GM12873 (cell line): ENCODE results near the gene EYA2.

Source experiments
- TF ChIP-seq, protein P1 (sequence below): IDR thresholded peaks from 2 replicates; pipeline ENCODE4 v1.5.1; 2012; ENCODE audit warnings: low read depth, mild to moderate bottlenecking, moderate library complexity, low read length, control low read depth; ENCODE audit not compliant: insufficient read depth; ENCODE audit errors: missing control alignments

The EYA2 gene

DNA sequence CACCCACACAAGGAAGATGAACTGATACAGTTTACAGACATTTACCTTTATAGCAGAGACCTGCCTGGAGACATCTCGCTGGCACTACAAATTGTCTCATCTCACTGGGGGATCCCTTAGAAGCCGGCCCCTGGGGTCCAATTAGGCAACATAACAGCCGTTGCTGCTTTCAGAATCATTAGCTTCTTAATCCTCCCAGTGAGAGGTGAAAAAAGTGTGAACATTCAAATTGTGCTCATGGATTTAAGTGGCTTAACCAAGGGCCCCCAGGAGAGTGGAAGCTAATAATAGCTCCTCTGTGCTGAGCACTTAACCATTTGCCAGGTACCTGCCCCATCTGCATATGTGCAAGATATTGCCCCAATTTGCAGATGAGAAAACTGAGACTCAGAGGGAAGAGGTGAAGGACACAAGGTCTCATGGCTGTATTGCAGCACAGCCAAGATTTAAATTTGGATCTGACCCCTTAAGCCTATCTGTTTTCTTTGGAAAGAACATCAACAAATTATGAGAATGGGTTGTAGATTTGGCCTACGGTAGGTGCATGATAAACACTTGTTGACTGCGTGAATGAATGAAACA, 101.0 kb downstream of the EYA2 start:
- TF ChIP-seq, protein P1, sequence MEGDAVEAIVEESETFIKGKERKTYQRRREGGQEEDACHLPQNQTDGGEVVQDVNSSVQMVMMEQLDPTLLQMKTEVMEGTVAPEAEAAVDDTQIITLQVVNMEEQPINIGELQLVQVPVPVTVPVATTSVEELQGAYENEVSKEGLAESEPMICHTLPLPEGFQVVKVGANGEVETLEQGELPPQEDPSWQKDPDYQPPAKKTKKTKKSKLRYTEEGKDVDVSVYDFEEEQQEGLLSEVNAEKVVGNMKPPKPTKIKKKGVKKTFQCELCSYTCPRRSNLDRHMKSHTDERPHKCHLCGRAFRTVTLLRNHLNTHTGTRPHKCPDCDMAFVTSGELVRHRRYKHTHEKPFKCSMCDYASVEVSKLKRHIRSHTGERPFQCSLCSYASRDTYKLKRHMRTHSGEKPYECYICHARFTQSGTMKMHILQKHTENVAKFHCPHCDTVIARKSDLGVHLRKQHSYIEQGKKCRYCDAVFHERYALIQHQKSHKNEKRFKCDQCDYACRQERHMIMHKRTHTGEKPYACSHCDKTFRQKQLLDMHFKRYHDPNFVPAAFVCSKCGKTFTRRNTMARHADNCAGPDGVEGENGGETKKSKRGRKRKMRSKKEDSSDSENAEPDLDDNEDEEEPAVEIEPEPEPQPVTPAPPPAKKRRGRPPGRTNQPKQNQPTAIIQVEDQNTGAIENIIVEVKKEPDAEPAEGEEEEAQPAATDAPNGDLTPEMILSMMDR: no peak

DNA sequence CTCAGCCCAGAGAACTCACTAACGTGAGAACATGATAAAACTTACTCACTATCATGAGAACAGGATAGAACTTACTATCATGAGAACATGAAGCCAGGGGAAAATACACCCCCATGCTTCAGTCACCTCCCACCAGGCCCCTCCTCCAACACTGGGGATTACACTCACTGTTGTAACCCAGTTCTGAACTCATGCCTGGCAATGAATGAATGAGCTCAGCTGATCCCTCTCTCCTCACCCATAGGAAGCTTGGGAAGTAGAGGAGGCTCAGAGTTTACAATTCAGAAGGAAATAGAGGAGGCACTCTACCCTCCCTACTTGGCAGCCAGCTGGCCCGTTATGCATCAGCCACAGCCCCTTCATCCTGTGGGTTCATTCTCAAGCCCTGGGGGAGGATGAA, 102.5 kb downstream of the EYA2 start:
- TF ChIP-seq, protein P1: no peak

DNA sequence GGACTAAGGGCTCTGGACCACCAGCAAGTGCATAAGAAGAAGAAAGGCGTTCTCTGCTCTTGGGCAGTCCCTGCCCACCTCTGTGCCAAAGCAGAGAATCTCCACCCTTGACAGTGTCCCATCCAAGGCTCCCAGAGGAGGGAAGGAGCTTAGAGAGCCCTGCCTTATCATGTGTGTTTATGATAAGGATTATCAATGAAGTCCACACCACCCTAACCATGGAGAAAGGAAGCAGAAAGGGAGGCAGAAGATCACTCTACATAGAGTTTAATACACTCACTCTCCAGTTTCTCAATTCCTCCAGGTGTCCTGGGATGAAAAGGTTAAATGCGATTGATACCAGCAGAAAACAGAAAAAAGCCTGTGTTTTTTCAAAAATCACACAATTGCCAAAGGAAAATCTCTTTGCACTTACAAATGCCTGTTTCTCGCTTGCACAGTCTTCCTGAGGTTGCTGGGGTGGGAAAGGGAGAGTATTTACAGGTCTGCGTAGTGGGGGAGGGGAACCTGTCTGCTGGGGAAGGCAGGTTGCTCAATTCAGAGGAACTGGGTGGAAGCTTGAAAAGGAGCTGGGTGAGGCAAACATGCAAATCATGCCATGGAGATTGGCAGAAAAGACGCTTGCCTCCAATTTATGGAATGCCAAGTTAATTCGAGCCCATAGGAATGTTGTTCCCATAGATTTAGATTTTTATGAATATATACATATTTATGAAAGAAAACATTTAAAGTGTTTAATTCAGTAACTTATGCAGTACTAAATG, 104.0 kb downstream of the EYA2 start:
- TF ChIP-seq, protein P1: no peak

DNA sequence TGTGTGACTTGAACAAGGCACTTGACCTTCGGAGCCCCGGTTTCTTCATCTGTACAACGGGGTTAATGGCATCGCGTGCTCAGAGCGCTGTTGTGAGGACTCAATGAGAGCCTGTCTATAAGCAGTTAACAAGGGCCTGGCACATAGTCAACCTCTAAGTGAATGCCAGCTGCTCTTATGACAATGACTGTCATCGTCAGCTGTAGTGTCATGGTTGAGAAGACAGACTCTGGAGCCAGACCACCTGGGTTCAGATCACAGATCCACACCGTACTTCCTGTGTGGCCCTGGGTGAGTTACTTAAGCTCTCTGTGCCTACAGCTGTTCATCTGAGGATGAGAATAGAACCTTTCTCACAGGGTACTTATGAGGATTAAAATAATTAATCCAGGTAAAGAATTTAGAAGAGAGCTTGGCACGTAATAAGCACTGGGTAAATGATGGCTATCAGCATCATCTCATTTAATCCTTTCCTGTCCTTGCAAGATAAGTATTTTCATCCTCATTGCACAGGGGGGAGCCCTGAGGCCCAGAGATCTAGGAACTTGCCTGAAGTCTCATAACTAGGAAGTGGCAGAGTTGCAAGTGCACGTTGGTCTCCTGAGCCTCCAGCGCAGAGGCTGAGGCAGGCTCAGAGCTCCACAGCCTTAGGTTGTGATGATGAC, 105.3 kb downstream of the EYA2 start:
- TF ChIP-seq, protein P1: no peak

DNA sequence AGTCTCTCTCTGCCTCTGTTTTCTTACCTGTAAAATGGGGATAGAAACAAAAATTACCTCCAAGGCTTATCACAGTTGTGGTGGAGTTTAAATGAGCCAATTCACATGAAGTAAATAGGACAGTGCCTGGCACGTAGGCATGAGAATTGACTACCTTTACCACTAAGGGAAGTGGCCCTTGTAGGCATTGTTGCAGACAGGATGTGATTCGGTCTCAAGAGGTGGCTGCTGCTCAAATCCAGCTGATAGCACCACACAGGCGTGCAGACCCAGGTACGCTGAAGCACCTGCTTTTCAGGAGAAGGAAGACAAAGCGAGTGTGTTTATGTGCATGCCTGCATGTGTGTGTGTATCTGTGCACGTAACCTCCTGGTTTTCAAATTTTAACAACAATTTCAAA, 108.6 kb downstream of the EYA2 start:
- TF ChIP-seq, protein P1: no peak

DNA sequence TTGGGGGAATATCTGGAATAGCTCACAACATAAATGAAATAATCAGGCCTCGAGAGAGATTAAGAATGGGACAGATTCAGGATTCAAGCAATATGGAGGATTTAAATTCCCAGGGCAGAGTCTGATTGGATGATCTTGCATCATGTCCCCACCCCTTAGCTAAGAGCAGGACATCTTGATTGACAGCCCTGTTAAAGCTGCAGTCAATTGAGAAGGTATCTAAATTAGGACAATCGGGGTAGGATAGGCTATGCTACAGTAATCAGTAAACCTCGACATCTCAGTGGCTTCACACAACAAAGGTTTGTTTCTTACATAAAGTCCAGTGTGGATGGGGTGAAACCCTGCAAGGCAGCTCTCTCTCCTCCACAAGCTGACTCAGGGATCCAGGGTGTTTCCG, 109.5 kb downstream of the EYA2 start:
- TF ChIP-seq, protein P1: no peak
